ENCODE measurements around the gene CYP3A5.

DNA sequence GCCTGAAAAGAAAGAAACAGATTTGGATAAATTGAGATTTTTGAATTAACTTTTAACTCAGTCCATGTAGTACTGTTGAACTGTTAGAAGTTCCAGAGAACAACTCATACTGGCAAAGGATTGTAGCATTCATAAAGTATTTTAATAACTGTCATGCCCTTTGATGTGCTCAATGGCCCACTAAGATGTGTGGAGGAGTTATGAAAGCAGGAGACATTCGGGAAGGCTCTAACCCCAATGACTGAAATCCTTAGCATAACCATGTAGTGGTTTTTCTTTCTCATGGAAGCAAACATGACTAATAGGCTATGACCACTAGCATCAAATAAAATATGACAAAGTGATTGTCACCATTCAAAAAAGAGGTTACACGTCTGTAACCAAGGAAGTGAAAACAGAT is 29.5 kb upstream of the CYP3A5 start:
- TF ChIP-seq, protein P1, sequence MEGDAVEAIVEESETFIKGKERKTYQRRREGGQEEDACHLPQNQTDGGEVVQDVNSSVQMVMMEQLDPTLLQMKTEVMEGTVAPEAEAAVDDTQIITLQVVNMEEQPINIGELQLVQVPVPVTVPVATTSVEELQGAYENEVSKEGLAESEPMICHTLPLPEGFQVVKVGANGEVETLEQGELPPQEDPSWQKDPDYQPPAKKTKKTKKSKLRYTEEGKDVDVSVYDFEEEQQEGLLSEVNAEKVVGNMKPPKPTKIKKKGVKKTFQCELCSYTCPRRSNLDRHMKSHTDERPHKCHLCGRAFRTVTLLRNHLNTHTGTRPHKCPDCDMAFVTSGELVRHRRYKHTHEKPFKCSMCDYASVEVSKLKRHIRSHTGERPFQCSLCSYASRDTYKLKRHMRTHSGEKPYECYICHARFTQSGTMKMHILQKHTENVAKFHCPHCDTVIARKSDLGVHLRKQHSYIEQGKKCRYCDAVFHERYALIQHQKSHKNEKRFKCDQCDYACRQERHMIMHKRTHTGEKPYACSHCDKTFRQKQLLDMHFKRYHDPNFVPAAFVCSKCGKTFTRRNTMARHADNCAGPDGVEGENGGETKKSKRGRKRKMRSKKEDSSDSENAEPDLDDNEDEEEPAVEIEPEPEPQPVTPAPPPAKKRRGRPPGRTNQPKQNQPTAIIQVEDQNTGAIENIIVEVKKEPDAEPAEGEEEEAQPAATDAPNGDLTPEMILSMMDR (IDR thresholded peaks at IDR 0.05): no peak
- TF ChIP-seq POLR2A (IDR thresholded peaks at IDR 0.05; ENCODE audit: low read length): no peak
- no peak for TF ChIP-seq USF2 (IDR thresholded peaks at IDR 0.05)
- no peak for TF ChIP-seq ESRRA (IDR thresholded peaks at IDR 0.05; ENCODE audit: borderline replicate concordance, low read length)
- no peak for TF ChIP-seq RFX5 (IDR thresholded peaks at IDR 0.05)
- TF ChIP-seq EP300 (IDR thresholded peaks at IDR 0.05): no peak
- no peak for TF ChIP-seq ZNF302 (CRISPR knock-in tag; IDR thresholded peaks at IDR 0.05)
- TF ChIP-seq JUNB (IDR thresholded peaks at IDR 0.05): no peak
- TF ChIP-seq GATA3 (IDR thresholded peaks at IDR 0.05; ENCODE audit: borderline replicate concordance): no peak
- TF ChIP-seq POLR2AphosphoS2 (conservative IDR thresholded peaks at IDR 0.05; ENCODE audit: low read length): no peak
- TF ChIP-seq RAD21 (conservative IDR thresholded peaks at IDR 0.05 in 1 of 2, IDR thresholded peaks at IDR 0.05 in 1 of 2): no peak
- TF ChIP-seq CBX8 (IDR thresholded peaks at IDR 0.05): no peak
- TF ChIP-seq, protein P2, sequence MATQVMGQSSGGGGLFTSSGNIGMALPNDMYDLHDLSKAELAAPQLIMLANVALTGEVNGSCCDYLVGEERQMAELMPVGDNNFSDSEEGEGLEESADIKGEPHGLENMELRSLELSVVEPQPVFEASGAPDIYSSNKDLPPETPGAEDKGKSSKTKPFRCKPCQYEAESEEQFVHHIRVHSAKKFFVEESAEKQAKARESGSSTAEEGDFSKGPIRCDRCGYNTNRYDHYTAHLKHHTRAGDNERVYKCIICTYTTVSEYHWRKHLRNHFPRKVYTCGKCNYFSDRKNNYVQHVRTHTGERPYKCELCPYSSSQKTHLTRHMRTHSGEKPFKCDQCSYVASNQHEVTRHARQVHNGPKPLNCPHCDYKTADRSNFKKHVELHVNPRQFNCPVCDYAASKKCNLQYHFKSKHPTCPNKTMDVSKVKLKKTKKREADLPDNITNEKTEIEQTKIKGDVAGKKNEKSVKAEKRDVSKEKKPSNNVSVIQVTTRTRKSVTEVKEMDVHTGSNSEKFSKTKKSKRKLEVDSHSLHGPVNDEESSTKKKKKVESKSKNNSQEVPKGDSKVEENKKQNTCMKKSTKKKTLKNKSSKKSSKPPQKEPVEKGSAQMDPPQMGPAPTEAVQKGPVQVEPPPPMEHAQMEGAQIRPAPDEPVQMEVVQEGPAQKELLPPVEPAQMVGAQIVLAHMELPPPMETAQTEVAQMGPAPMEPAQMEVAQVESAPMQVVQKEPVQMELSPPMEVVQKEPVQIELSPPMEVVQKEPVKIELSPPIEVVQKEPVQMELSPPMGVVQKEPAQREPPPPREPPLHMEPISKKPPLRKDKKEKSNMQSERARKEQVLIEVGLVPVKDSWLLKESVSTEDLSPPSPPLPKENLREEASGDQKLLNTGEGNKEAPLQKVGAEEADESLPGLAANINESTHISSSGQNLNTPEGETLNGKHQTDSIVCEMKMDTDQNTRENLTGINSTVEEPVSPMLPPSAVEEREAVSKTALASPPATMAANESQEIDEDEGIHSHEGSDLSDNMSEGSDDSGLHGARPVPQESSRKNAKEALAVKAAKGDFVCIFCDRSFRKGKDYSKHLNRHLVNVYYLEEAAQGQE (IDR thresholded peaks at IDR 0.05): no peak
- no peak for TF ChIP-seq PHF8 (IDR thresholded peaks at IDR 0.05; ENCODE audit: borderline replicate concordance, low read depth)

Data from A549 (cell line).